Mammary epithelial cell (primary cell): ENCODE measurements around the gene GYS2.

Source experiments
- EZH2 ChIP-seq: IDR thresholded peaks from 2 replicates; pipeline ENCODE4 v1.6.1; 2012; ENCODE audit warnings: low read length, inconsistent platforms, borderline replicate concordance
- TF ChIP-seq, protein P1 (sequence below), 2 donors: IDR thresholded peaks in 1 of 2; conservative IDR thresholded peaks in 1 of 2; 2 replicates each; pipeline ENCODE4 v1.5.1; 2011 to 2012; ENCODE audit warnings: inconsistent platforms in 2 of 2, low read length in 2 of 2, mild to moderate bottlenecking in 2 of 2, control low read depth in 1 of 2, low read depth in 1 of 2; ENCODE audit not compliant: insufficient read depth in 1 of 2; ENCODE audit errors: extremely low read depth in 1 of 2

DNA sequence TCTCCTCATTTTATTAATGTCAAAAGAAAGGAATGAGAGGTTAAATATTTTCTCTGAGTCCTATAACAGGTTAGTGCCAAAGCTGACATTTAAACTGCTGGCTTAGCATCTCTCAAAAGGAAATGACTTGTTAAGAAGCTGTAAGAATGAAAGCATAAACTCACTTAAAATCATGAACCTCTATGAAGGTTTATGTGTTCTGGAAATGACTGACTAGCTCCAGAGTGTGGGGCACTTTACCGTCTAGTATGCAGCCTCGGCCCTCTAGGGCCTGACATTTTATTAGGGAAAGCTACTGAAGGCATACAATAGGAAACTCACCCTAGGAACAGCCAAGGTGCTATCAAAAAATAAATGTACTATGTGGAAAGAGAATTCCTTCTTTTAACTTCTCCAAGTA, 43.5 kb downstream of the GYS2 start:
- TF ChIP-seq, protein P1, sequence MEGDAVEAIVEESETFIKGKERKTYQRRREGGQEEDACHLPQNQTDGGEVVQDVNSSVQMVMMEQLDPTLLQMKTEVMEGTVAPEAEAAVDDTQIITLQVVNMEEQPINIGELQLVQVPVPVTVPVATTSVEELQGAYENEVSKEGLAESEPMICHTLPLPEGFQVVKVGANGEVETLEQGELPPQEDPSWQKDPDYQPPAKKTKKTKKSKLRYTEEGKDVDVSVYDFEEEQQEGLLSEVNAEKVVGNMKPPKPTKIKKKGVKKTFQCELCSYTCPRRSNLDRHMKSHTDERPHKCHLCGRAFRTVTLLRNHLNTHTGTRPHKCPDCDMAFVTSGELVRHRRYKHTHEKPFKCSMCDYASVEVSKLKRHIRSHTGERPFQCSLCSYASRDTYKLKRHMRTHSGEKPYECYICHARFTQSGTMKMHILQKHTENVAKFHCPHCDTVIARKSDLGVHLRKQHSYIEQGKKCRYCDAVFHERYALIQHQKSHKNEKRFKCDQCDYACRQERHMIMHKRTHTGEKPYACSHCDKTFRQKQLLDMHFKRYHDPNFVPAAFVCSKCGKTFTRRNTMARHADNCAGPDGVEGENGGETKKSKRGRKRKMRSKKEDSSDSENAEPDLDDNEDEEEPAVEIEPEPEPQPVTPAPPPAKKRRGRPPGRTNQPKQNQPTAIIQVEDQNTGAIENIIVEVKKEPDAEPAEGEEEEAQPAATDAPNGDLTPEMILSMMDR (conservative IDR thresholded peaks at IDR 0.05 in 1 of 2, IDR thresholded peaks at IDR 0.05 in 1 of 2; ENCODE audit: extremely low read depth in 1 of 2, insufficient read depth in 1 of 2, low read depth in 1 of 2, low read length in 2 of 2), result no peak
- TF ChIP-seq EZH2, result no peak
